GM06990 (cell line): ENCODE results near the gene AIRE.

Experiments
- DNase-seq: peaks from one replicate; pipeline ENCODE4 v3.0.0-alpha.2; 2011; ENCODE audit not compliant: insufficient read length; ENCODE audit errors: extremely low read depth
- H3K27me3 ChIP-seq: replicated peaks from 2 replicates; pipeline ENCODE4 v1.6.0; 2011; ENCODE audit warnings: low read length; ENCODE audit not compliant: control insufficient read depth, insufficient read depth
- H3K36me3 ChIP-seq: 2 replicates; pipeline ENCODE4 v1.5.1; 2011; ENCODE audit warnings: low read length; ENCODE audit not compliant: control insufficient read depth, insufficient read depth
- H3K4me3 ChIP-seq: replicated peaks from 2 replicates; pipeline ENCODE4 v1.5.1; 2011; ENCODE audit warnings: low read depth, mild to moderate bottlenecking, control low read depth, low read length
- CTCF ChIP-seq: IDR thresholded peaks from 2 replicates; pipeline ENCODE4 v1.5.1; 2011; ENCODE audit warnings: low read length, control low read depth, mild to moderate bottlenecking, inconsistent platforms; ENCODE audit not compliant: insufficient read depth, poor library complexity, severe bottlenecking

The AIRE gene

DNA sequence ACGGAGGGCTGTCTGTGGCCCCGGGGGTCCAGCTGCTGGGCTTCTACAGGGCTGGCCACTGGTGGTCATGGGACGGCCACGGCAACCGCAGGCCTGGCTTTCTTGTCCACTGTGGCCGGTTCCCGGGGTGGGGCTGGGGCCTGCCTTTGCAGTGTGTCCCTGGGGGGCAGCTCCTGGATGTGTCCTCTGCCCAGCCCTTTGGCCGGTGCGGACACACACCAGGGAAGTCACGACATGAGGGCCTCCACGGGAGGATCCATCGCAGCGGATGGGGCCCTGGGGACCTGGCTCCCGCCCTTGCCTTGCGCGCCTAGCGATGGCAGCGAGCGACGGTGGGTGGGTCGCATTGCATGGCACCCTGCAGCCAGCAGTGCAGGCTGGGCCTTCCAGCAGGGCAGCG, 32.2 kb downstream of the AIRE start:
- peaks cover 63% of the 10 kb centered on the region for H3K36me3 ChIP-seq

GRCh38 chr21:44318489-44319285, 33.0 kb downstream of the AIRE start:
- H3K36me3 ChIP-seq, result peaks cover 61% of the 10 kb centered on the region
- no peak for TF ChIP-seq CTCF
- no peaks in the 10 kb centered on the region for H3K27me3 ChIP-seq
- no peak for DNase-seq
- no peak overlapping the region for H3K4me3 ChIP-seq

More for the DNA sequence above, 32.2 kb downstream of the AIRE start:
- Histone ChIP-seq H3K4me3 (no peak overlapping the region), H3K27me3 (no peaks in the 10 kb centered on the region)
- TF ChIP-seq CTCF, result no peak
- no peak for DNase-seq

DNA sequence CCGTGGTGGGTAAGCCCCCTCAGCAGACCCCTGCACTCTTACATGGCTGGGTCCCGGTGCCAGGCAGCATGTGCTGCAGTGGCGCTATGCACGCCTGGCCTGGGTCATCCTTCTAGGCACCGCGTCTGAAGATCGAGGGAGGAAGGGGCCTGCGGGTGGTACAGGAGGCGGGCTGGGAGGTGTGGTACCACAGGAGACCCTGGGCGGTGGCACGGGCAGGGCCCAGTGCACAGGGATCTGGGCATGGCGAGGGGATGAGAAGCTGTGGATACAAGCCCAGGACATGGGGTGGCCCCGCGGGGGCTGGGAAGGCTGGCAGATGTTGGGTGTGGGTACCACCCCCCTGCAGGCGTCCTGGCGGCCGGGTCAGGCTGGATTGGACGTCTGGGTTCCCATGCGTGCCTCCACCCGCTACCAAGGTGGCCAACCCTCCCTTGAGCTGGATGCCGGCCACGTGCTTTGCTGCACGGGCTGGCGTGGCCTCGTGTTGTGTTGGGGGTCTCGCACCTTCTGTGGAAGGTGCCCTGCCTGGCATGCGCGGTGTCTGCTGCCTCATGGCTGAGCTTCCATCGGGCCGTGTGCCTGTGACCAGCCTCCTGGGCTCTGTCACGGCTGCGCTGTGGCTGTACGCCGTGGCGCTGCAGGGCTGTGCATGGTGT, 33.9 kb downstream of the AIRE start:
- TF ChIP-seq CTCF, result no peak
- Histone ChIP-seq H3K27me3 (no peaks in the 10 kb centered on the region), H3K4me3 (no peak overlapping the region), H3K36me3 (peaks cover 63% of the 10 kb centered on the region)
- no peak for DNase-seq

DNA sequence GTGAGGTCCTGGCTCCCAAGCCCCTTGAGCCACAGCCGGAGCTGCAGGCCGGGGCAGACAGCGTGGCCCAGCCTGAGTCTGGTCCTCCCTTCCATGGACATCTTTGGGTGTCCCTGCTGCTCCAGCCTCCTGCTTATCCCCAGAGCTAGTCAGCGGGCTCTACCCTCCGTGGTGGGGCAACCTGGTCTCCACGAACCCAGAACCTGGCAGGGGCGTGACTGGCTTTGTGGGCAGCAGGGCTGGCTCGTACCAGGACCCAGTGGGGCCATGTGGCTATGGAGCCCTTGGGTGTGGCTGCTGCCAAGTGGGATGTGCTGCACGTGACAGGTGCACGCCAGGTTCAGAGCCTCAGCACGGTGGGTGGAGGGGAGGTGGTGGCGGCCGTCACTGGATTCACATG, 35.2 kb downstream of the AIRE start:
- no peak overlapping the region for H3K4me3 ChIP-seq
- no peak for TF ChIP-seq CTCF
- H3K27me3 ChIP-seq, result no peaks in the 10 kb centered on the region
- DNase-seq, result no peak
- H3K36me3 ChIP-seq, result peaks cover 62% of the 10 kb centered on the region

GRCh38 chr21:44321846-44322450, 36.3 kb downstream of the AIRE start:
- no peaks in the 10 kb centered on the region for H3K27me3 ChIP-seq
- no peak for TF ChIP-seq CTCF
- H3K36me3 ChIP-seq, result peaks cover 60% of the 10 kb centered on the region
- H3K4me3 ChIP-seq, result no peak overlapping the region
- no peak for DNase-seq
